NB4 (cell line): Measurements from ENCODE around the gene LIX1.
"Not testable (repeated sequence)": the region's sequence is repeated elsewhere in the genome, so short reads cannot be mapped to it uniquely, and the experiment has no call there.

Source experiments
- CTCF ChIP-seq: IDR thresholded peaks from one replicate; pipeline ENCODE4 v1.5.1; 2012; ENCODE audit warnings: low read depth, low read length
- POLR2A ChIP-seq: IDR thresholded peaks from 2 replicates; pipeline ENCODE4 v1.6.1; 2011; ENCODE audit warnings: mild to moderate bottlenecking; ENCODE audit not compliant: insufficient read length; ENCODE audit errors: extremely low read depth

- TF ChIP-seq POLR2A, CTCF: not testable (repeated sequence)
Observed at GRCh38 chr5:97179457-97179856, 37.0 kb upstream of the LIX1 start.
